Lower lobe of right lung (tissue), 2 donors: ENCODE measurements around the gene PPIL6. TPM values are rescaled to one million over a fixed set of nuclear protein-coding genes. Genes with fewer than 3 reads are reported as not detected.

Experiments
- ATAC-seq, 2 donors: fragments of 200-7000 bp; cut with Tn5 transposase; one replicate each; pipeline ENCODE4 v1.9.1; 2020 to 2022; ENCODE audit warnings: mild to moderate bottlenecking in 2 of 2, moderate library complexity in 2 of 2
- DNase-seq: peaks from one replicate; pipeline ENCODE4 v3.0.0-alpha.2; 2020
- H3K27ac ChIP-seq: fragments of 200-600 bp; one replicate; pipeline ENCODE4 v1.8.0; 2022
- H3K27me3 ChIP-seq: fragments of 200-600 bp; one replicate; pipeline ENCODE4 v1.8.0; 2022; ENCODE audit warnings: low read depth
- H3K36me3 ChIP-seq: fragments of 200-600 bp; one replicate; pipeline ENCODE4 v1.8.0; 2022; ENCODE audit warnings: mild to moderate bottlenecking
- H3K4me1 ChIP-seq: fragments of 200-600 bp; one replicate; pipeline ENCODE4 v1.8.0; 2022
- H3K4me3 ChIP-seq: fragments of 200-600 bp; one replicate; pipeline ENCODE4 v1.8.0; 2022; ENCODE audit warnings: mild to moderate bottlenecking
- H3K9me3 ChIP-seq: fragments of 200-600 bp; one replicate; pipeline ENCODE4 v1.8.0; 2022
- CTCF ChIP-seq: fragments of 200-600 bp; IDR thresholded peaks from one replicate; pipeline ENCODE4 v1.8.0; 2022; ENCODE audit warnings: antibody characterized with exemption, mild to moderate bottlenecking
- intact Hi-C: fragments of 100-400 bp; cut with DNase I; formaldehyde crosslinking; loops from one replicate; pipeline ENCODE4 v1.11.0; 2022
- total RNA-seq: library from RNA; stranded (reverse); fragmentation: NEBNext Ultra II Directional; extraction: Animal tissue kit (Norgen Biotek cat#: 25700); gene quantifications from one replicate; pipeline ENCODE4 v1.2.1, GENCODE V29; 2021
- donor health status: DM: no; HTN: yes; CAD: no; lungs with severe emphysema.

The PPIL6 gene
- total RNA-seq, 1 donor from 2014 or later, result 10.6 TPM

DNA sequence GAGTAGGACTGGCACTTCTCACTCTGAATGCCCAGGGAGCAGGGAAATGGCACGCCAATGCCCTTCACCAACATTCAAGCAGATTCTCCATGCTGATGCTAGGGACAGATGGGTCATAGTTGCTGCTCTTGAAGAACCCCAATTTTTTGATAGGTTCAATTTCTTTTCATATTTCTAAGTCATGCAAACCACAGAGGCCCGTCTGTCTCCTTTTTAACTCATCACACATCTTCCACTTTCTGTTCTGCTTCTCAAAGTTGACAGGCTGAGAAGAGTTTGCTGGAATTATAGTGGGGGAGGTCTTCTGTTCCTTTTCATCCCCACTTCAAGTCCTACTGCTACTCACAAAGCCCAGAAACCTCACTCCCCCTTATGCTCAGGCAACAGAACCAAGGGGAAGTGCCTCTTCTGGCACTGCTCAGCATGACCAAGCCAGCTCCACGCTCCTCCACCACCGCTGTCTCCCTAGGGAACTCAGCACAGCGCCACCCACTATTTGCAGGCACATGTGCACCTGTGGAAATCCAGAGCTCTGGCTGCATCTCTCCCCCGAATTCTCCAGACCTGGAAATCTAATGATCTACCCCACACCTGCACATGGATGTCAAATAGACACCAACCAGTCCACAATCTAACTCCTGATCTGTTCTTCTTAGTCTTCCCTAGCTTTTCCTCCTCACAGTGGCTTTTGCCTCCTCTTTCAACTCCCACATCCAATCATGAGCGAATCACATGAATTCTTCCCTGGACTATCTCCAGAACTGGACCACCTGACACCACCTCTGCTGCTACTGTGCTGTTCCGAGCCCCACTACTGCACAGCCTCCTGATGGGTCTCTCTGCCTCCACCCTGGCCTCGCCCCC is 31.9 kb upstream of the PPIL6 start:
- DNase-seq, result no peak
- Histone ChIP-seq H3K27me3 (no peaks in the 10 kb centered on the region), H3K27ac (no peak overlapping the region), H3K4me3 (no peak overlapping the region), H3K9me3 (no peaks in the 10 kb centered on the region), H3K4me1 (peaks cover 12% of the 10 kb centered on the region), H3K36me3 (peaks cover 92% of the 10 kb centered on the region)
- no peak for ATAC-seq
- no peak for TF ChIP-seq CTCF
- intact Hi-C loops, result no loop called here

DNA sequence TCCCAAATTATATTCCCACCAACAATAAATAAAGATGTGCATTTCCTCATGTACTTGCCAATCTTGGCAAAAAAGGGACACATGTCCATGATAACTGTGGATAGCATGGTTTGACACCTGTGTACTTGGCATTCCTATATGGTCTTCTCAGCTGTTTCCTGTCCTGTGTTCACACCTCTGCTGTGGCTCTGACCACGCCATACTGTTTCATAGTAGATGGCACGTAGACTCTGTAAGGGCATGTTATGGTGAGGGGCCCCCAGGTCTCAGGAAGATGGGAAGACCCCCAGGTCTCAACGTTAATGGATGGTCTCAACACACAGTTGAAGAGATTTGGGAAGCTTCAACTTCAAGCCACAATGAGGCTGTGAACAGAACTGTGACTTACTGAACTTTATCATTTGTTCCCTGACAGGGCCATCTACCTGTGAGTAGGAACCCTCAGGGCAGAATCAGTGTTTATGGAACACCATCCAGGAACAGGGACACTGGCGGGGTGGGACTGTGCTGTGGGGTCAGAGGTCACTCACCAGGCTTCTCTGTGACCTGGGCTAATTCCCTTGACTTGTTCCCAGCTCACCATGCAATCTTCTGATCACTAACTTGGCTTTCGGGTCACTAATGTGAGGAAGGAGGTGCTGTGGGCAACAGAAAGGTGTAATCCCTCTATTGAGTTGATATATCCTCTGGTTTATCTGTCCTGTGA is 30.8 kb upstream of the PPIL6 start:
- Histone ChIP-seq H3K27ac (no peak overlapping the region), H3K9me3 (no peaks in the 10 kb centered on the region), H3K4me3 (no peak overlapping the region), H3K27me3 (no peaks in the 10 kb centered on the region), H3K4me1 (peaks cover 5% of the 10 kb centered on the region), H3K36me3 (peaks cover 95% of the 10 kb centered on the region)
- ATAC-seq (no peak), DNase-seq (no peak)
- no peak for TF ChIP-seq CTCF
- intact Hi-C loops, result no loop called here

DNA sequence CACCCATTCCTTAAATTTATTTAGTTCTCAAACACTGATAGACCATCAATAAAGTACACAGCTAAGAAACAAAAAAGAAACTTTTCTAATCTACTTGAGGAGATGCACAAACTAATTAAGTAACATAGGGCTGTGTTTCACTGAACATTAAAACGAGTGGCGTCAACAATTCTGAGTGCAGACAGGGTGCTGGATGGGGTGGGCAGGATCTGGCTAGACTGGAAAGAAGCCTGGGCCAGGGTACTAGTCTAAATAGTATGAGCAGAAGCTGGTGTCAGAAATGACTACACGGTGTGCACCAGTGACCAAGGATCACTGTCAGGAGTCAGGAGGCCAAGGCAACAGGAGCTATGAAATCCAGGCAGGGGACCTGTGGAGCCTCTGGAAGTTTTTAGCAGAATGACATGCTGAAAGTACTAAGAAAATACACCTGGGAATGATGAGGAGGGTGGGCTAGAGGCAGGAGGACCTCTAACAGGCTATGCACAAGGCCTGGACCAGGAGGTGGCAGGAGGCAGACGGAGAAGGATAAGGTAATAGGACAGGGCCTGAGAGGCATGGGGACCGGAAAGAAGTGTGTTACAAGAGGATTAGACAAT is 29.3 kb upstream of the PPIL6 start:
- H3K36me3 ChIP-seq, result peaks cover 92% of the 10 kb centered on the region
- intact Hi-C loops, result no loop called here

GRCh38 chr6:109467696-109468095 is 27.3 kb upstream of the PPIL6 start:
- Histone ChIP-seq H3K27me3 (no peaks in the 10 kb centered on the region), H3K9me3 (no peaks in the 10 kb centered on the region), H3K4me1 (peaks cover 9% of the 10 kb centered on the region), H3K27ac (no peak overlapping the region), H3K36me3 (peaks cover 87% of the 10 kb centered on the region), H3K4me3 (no peak overlapping the region)
- intact Hi-C loops, result no loop called here
- no peak for ATAC-seq
- DNase-seq, result no peak
- no peak for TF ChIP-seq CTCF

More for the DNA sequence above, 29.3 kb upstream of the PPIL6 start:
- Histone ChIP-seq H3K27me3 (no peaks in the 10 kb centered on the region), H3K9me3 (no peaks in the 10 kb centered on the region), H3K4me1 (peaks cover 9% of the 10 kb centered on the region), H3K4me3 (no peak overlapping the region), H3K27ac (no peak overlapping the region)
- DNase-seq (no peak), ATAC-seq (no peak)
- TF ChIP-seq CTCF, result no peak

- peaks cover 9% of the 10 kb centered on the region for H3K4me1 ChIP-seq
- no peak for TF ChIP-seq CTCF
- no peaks in the 10 kb centered on the region for H3K9me3 ChIP-seq
- H3K36me3 ChIP-seq, result peaks cover 84% of the 10 kb centered on the region
- intact Hi-C loops, result no loop called here
- H3K27me3 ChIP-seq, result no peaks in the 10 kb centered on the region
- no peak overlapping the region for H3K27ac ChIP-seq
- ATAC-seq (peak; percentile 54 to 73), DNase-seq (no peak)
- H3K4me3 ChIP-seq, result no peak overlapping the region
Observed at GRCh38 chr6:109466212-109466923, 25.9 kb upstream of the PPIL6 start.
